MCF 10A (cell line): ENCODE data around the gene NME3. TPM values are rescaled to one million over a fixed set of nuclear protein-coding genes. Genes with fewer than 3 reads are reported as not detected.

ENCODE experiments used
- BruUV-seq: library from RNA; stranded (reverse); fragments of 400-500 nt; replicated peaks from 2 replicates; lab custom pipeline; 2021; lab: Mats Ljungman, UMichigan
- CTCF ChIA-PET: fragments of 300-600 bp; sonication (Branson Sonifier 250); formaldehyde crosslinking; extraction: SDS; loops from one replicate; lab custom pipeline; 2021; ENCODE audit warnings: antibody characterized with exemption, inconsistent platforms; lab: Yijun Ruan, JAX
- POLR2A ChIA-PET: fragments of 300-600, 350-650 bp; sonication (Branson Sonifier 250); formaldehyde crosslinking; extraction: SDS; loops from one replicate; lab custom pipeline; 2020; ENCODE audit warnings: antibody characterized with exemption, inconsistent platforms; lab: Yijun Ruan, JAX
- DNase-seq: peaks from one replicate; pipeline ENCODE4 v3.0.0-alpha.2; 2018; ENCODE audit not compliant: unreplicated experiment
- H3K27ac Mint-ChIP-seq: one replicate; pipeline ENCODE4 v1.8.0; 2022; ENCODE audit warnings: mild to moderate bottlenecking, low read depth, mixed read lengths; ENCODE audit not compliant: unreplicated experiment
- H3K27me3 Mint-ChIP-seq: one replicate; pipeline ENCODE4 v1.8.0; 2022; ENCODE audit warnings: mixed read lengths; ENCODE audit not compliant: insufficient read depth, unreplicated experiment
- H3K36me3 Mint-ChIP-seq: one replicate; pipeline ENCODE4 v1.8.0; 2022; ENCODE audit warnings: mild to moderate bottlenecking, moderate library complexity, mixed read lengths; ENCODE audit not compliant: insufficient read depth, unreplicated experiment
- H3K4me1 Mint-ChIP-seq: one replicate; pipeline ENCODE4 v1.8.0; 2022; ENCODE audit warnings: mixed read lengths; ENCODE audit not compliant: insufficient read depth, unreplicated experiment
- H3K4me3 Mint-ChIP-seq: one replicate; pipeline ENCODE4 v1.8.0; 2022; ENCODE audit warnings: mild to moderate bottlenecking, moderate library complexity, mixed read lengths; ENCODE audit not compliant: unreplicated experiment
- H3K9me3 Mint-ChIP-seq: one replicate; pipeline ENCODE4 v1.8.0; 2022; ENCODE audit warnings: mixed read lengths; ENCODE audit not compliant: unreplicated experiment
- intact Hi-C: fragments of 100-400 bp; cut with micrococcal nuclease; formaldehyde crosslinking; loops from 2 replicates; pipeline ENCODE4 v1.14.1; 2022
- total RNA-seq: library from RNA; stranded (reverse); gene quantifications from 2 replicates; pipeline ENCODE4 v1.2.3, GENCODE V29; 2022
- TF ChIP-seq, protein P1 (sequence below): fragments of 200-600 bp; IDR thresholded peaks from one replicate; pipeline ENCODE4 v1.8.0; 2022; ENCODE audit warnings: antibody characterized with exemption, mild to moderate bottlenecking; ENCODE audit not compliant: unreplicated experiment

NME3 gene
- total RNA-seq, 1 experiment from 2014 or later = 44.0 TPM

DNA sequence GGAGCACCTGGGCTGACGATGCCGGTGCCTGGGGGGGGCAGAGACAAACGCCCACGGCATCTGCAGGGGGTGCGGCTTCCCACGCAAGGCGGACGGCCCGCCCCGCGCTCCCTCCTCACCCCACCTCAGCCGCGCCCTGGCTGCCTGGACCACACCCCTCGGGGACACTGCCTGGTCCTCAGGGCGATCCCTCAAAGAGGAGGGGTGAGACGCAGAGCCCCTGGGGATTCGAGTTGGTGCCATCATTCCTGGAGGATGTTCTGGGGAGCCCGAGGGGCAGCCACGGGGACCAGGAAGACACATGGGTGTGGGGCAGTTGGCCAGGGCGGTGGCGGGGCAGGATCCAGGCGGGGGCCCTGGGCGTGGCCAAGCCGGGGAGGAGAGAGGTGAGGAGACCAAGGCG, 18.3 kb upstream of the NME3 start:
- TF ChIP-seq, protein P1, sequence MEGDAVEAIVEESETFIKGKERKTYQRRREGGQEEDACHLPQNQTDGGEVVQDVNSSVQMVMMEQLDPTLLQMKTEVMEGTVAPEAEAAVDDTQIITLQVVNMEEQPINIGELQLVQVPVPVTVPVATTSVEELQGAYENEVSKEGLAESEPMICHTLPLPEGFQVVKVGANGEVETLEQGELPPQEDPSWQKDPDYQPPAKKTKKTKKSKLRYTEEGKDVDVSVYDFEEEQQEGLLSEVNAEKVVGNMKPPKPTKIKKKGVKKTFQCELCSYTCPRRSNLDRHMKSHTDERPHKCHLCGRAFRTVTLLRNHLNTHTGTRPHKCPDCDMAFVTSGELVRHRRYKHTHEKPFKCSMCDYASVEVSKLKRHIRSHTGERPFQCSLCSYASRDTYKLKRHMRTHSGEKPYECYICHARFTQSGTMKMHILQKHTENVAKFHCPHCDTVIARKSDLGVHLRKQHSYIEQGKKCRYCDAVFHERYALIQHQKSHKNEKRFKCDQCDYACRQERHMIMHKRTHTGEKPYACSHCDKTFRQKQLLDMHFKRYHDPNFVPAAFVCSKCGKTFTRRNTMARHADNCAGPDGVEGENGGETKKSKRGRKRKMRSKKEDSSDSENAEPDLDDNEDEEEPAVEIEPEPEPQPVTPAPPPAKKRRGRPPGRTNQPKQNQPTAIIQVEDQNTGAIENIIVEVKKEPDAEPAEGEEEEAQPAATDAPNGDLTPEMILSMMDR = no peak
- no peaks in the 10 kb centered on the region for H3K27me3 Mint-ChIP-seq
- DNase-seq = no peak
- intact Hi-C loops = no loop called here
- no peak overlapping the region for H3K4me3 Mint-ChIP-seq
- H3K36me3 Mint-ChIP-seq = peaks cover 5% of the 10 kb centered on the region
- H3K9me3 Mint-ChIP-seq = no peaks in the 10 kb centered on the region
- no TSS peak for BruUV-seq
- peaks cover 5% of the 10 kb centered on the region for H3K4me1 Mint-ChIP-seq
- H3K27ac Mint-ChIP-seq = no peak overlapping the region
- ChIA-PET CTCF (no interaction called here), POLR2A (interaction anchor here (0.7 kb wide), 1 partner anchor 170 kb away, joined by 4 read pairs; the partner anchor contains the start of gene NDUFB10)

DNA sequence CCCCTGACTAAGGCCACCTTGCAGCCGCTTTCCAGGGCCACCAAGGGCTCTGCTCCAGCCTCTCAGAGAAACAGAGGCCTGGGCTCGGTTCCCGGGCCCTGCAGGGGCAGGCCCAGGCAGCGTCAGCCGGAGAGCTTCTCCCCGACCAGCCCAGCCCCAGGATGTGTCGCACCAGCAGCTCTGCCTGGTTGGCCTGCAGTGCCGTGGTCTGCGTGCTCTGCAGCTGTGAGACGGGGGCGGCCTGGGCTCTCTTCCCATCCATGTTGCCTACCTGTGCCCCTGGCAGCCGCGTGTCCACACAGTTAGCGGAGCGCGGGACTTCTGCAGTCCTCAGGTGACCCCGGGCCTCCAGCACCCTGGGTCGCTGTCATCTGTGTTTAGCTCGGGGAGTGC, 17.4 kb upstream of the NME3 start:
- intact Hi-C loops = no loop called here

DNA sequence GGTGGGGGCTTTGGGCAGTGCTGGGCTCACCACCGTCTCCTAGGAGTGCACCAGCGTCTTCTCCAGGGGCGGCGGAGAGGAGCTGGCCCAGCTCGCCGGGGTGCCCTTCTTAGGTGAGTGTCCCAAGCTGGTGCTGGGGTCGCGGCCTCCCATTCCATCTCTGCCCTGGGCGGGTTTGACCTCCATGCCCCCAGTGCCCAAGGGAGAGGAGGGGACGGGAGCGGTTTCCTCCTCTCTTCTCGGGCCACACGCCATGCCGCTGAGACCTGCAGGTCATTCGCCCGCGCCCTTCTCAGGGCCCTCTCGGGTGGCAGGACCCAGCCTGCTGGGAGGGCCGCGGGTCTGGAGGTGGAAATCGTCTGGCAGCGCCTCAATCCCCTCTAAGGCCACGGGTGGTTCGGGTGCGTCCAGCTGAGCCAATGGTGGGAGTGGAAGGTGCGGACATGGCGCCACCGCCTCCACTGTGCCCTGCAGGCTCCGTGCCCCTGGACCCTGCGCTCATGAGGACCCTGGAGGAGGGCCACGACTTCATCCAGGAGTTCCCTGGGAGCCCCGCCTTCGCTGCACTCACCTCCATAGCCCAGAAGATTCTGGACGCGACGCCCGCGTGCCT, 16.9 kb upstream of the NME3 start:
- no TSS peak for BruUV-seq
- H3K27me3 Mint-ChIP-seq = no peaks in the 10 kb centered on the region
- no peak overlapping the region for H3K4me3 Mint-ChIP-seq
- DNase-seq = no peak
- CTCF ChIA-PET = no interaction called here
- H3K4me1 Mint-ChIP-seq = peaks cover 5% of the 10 kb centered on the region
- no peaks in the 10 kb centered on the region for H3K9me3 Mint-ChIP-seq
- TF ChIP-seq, protein P1 = no peak
- H3K27ac Mint-ChIP-seq = no peak overlapping the region
- peaks cover 12% of the 10 kb centered on the region for H3K36me3 Mint-ChIP-seq
- POLR2A ChIA-PET = no interaction called here
- intact Hi-C loops = no loop called here

More for the DNA sequence above, 17.4 kb upstream of the NME3 start:
- no peak for DNase-seq
- Mint-ChIP-seq H3K4me3 (no peak overlapping the region), H3K27ac (no peak overlapping the region), H3K4me1 (peaks cover 5% of the 10 kb centered on the region), H3K36me3 (peaks cover 7% of the 10 kb centered on the region), H3K27me3 (no peaks in the 10 kb centered on the region), H3K9me3 (no peaks in the 10 kb centered on the region)
- TF ChIP-seq, protein P1 = no peak
- ChIA-PET CTCF (no interaction called here), POLR2A (interaction anchor here (0.7 kb wide), 1 partner anchor 171 kb away, joined by 4 read pairs; the partner anchor contains the start of gene NDUFB10)
- no TSS peak for BruUV-seq

DNA sequence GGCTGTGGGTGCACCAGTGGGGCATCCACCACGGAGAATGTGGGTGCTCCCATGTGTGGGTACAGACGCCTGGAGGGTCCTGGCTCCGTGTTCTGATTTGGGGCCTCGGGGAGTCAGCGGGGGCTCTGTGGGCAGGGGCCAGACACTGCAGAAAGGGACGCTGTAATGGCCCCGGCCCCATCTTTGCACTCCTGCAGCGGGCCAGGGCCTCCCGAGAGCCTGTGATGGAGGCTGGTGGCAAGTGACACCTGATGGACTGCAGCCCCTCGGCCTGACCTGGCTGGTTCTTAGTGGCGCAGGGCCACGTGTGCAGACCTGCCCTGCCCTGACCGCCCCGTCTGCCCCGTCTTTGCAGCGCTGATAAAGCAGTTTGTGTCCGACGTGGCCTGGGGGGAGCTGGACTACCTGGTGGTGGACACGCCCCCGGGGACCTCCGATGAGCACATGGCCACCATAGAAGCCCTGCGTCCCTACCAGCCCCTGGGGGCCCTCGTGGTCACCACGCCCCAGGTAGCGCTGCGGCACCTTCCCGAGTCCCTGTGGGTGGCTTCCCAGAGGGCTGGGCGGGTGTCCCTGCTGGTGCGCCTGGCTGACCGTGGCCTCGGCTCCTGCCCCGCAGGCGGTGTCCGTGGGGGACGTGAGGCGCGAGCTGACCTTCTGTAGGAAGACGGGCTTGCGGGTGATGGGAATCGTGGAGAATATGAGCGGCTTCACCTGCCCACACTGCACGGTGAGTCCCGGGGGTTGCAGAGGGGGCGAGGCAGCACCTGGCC, 16.2 kb upstream of the NME3 start:
- peaks cover 5% of the 10 kb centered on the region for H3K4me1 Mint-ChIP-seq
- no TSS peak for BruUV-seq
- no peaks in the 10 kb centered on the region for H3K9me3 Mint-ChIP-seq
- no peak overlapping the region for H3K4me3 Mint-ChIP-seq
- DNase-seq = no peak
- H3K27ac Mint-ChIP-seq = no peak overlapping the region
- CTCF ChIA-PET = no interaction called here
- POLR2A ChIA-PET = no interaction called here
- TF ChIP-seq, protein P1 = no peak
- H3K27me3 Mint-ChIP-seq = no peaks in the 10 kb centered on the region
- peaks cover 18% of the 10 kb centered on the region for H3K36me3 Mint-ChIP-seq
- intact Hi-C loops = no loop called here
